ENCODE measurements around the gene ANKRD33B. TPM values are rescaled to one million over a fixed set of nuclear protein-coding genes. Genes with fewer than 3 reads are reported as not detected.

Gene ANKRD33B
- total and polyA plus RNA-seq, 2 of the 8 experiments (the other 6 are each of a cell fraction or from before 2014, with no cell fraction given): 6.9 to 20.6 TPM

DNA sequence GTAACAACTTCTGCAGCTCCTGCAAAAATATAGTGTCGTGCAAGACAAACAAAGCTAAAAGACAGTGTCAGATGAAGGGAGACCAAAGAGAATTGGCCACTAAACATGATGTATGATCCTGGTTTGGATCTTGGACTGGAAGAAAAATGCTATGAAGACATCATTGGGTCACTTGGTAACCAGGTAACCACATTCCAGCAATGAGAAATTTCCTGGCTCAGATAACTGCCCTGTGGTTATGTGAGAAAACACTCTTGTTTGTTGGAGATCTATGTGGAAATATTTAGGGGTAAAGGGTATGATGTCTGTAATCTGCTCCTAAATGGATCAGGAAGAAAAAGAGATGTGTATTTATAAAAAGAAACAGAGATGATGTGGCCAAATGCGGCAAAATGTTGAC, 45.5 kb upstream of the ANKRD33B start (continued):
- TF ChIP-seq NRF1 (IDR thresholded peaks at IDR 0.05; ENCODE audit: low read depth, low read length): no peak
- TF ChIP-seq, protein P1, sequence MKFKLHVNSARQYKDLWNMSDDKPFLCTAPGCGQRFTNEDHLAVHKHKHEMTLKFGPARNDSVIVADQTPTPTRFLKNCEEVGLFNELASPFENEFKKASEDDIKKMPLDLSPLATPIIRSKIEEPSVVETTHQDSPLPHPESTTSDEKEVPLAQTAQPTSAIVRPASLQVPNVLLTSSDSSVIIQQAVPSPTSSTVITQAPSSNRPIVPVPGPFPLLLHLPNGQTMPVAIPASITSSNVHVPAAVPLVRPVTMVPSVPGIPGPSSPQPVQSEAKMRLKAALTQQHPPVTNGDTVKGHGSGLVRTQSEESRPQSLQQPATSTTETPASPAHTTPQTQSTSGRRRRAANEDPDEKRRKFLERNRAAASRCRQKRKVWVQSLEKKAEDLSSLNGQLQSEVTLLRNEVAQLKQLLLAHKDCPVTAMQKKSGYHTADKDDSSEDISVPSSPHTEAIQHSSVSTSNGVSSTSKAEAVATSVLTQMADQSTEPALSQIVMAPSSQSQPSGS (IDR thresholded peaks at IDR 0.05; ENCODE audit: low read length): no peak
